Stimulated activated CD8-positive, alpha-beta memory T cell treated with anti-CD3 and anti-CD28 coated beads, Interleukin-2, amount 100 ng/mL, for 48 hours (primary cell): ENCODE results near the gene STC2.

Experiments
- DNase-seq, 2 donors: peaks; one replicate each; pipeline ENCODE4 v3.0.0-alpha.2; 2020; ENCODE audit warnings: low read depth in 2 of 2

The STC2 gene

DNA sequence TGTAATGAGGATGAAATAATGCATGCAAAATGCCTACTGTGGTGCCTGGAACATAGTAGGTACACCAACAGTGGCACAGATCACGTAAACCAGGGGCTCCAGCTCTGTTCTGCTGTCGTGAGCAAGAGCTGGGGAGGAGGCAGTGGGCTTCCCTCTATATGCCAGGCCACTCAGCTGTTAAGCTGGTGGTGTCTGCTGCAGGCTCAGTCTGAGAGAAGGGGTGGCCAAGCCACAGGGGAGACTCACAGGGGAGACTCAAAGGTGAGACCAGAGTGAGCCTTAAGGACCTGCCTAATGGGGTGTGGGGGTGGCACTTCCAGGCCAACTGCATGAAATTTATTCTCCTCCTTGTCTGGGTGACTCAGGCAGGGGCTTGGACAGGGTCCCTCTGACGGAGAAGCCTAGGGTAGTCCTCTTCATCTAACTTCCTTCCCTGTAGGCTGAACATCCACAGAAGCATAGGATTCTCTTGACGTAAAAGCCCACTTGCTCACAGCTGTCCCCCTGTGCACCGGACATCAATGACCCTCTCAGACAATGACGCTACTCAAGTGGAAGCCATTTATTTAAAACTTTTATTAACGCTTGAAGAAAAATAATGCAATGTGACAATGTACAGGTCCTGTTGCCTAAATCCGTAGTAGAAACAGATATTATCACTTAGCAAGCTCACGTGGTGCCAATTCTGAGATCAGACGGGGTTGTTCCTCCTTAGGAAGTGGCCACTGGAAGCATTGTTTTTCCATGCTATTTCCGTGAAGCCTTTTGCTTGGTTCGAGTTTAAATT, 13.9 kb downstream of the STC2 start:
- DNase-seq = no peak

DNA sequence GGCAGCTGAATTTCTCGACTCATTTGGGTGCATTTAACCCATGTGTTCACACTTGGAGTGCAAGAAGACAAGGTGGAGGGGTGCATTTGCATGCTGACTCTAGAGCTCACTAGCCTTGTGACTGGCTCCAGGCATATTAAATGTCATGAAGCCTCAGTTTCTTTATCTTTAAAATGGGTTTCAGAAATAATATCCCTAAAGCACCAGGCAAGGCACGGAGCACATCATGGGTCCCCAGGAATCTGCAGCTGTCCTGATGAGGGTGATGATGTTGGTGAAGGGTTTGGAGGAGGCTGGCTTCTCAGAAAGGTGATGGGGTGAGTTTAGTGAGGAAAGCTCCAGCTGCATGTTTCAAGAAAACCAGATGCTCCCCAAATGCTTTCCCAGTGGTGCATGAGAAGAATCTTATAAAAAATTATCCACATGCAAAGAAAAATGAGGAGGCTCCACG, 14.8 kb downstream of the STC2 start:
- DNase-seq = no peak

DNA sequence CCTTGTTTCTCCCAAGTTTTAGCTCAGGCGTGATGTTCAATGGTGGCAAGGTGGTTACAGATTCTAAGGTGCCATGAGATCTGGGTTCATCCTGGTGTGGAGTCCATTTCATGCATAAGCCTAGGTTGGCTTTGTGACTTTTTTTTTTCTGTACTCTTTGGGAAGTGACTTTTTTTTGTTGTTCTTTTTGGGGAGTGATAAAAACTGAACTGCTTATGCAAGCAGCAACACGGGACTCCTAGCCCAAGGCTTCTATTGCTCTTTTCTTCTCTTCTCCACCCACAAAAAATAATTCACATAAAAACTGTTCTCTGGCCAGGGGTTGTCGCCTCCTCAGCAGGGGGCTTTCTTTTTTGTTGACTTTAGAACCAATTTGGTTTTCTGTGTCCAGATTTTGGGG, 15.4 kb downstream of the STC2 start:
- no peak for DNase-seq

DNA sequence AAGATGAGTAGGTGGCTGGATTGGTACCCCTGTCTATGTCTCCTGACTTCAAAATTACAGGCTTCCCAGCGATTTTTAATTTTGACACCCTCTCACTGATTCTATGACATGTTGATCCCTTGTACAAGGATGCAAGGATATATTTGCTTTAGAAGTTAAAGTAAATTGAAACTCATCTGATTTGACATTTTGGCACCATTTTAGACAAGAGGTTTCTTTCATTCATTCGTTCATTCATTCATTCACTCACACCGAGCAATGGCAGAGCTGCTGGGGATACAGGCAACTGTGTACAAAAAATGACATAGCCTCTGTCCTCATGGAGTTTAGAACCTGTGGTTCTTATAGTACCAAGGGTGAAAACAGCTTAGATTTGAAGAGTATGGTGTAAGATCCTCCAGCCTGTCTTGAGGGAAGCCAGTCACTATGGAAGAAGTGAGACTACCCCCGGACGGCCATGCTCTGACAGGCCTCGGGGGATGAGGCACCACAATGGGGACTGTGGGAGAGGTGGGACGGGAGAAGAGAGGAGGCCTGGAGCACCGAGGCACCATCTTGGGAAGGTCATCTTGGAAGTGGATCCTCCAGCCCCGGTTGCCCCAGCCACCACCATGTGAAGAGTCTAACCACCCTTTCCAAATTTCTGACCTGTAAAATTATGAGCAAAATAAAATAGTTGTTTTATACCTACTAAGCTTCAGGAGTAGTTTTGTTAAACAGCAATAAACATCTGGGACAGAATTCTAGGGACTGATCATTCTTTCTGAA, 16.2 kb downstream of the STC2 start:
- no peak for DNase-seq

DNA sequence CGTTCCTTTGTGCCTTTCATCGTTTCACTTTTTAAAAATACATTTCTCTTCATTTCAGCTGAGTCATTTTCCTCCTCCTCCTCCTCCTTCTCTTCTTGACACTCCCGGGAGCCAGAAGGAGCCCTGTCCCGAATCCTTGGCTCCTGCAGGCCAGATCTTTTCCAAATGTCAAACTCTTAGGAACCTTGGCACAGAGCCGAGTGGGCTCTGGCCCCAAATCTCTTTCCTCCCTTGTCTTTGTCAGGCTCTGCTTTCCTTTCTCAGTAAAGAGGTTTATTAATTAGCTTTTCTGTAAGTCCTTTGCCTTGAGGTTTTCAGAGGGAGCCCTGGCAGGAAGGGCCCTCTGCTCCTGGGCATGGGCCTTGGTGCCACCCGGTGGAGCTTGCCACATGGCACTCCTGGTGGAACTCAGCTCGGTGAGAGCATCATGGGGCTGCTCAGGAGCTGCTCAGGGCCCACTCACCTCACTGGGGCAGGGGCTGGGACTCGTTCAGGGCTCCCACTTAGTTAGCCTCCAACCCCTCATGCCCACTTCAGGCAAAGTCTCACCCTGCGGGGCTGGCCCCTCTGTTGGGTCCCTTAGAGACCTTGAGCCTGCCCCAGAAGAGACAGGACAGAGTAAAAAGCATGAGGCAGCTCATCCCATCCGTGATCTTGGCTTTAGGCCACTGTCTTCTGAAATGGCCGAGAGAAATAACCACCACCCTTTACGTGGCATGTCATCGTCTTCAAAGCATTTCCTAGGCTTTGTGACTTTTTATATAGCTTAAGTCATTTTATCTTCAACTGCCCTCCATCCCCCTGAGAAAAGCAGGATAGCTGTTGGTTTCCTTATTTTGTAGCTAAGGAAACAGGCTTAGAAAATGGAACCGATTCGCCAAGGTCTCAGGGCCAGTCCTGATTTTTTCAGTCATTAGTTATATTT, 17.1 kb downstream of the STC2 start:
- DNase-seq = no peak

DNA sequence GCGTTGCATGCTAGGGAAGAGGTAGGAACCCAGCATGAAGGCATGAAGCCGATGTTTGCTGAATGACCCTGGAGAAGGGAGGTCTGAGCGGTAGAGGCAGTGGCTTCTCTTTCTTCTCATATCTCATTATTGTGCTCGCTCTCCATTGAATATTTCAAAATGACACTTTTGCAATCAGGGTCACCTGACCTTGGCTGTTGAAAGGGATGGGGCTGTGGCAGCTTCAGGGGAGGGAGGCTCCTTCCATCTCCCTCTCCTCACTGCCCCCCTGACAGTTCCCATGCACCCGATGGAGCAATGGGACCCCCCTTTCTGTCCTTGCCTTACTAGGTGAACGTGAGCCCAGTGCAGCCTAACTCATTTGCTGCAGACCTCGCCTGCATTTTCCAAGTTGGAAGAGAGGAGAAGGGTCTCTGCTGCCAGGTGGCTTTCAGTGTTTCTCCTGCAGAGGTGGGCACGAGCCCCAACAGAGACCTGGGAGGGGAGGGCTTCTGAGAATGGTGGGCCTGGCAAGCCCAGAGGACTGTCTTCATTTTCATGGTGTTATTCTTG, 17.9 kb downstream of the STC2 start:
- DNase-seq = no peak

DNA sequence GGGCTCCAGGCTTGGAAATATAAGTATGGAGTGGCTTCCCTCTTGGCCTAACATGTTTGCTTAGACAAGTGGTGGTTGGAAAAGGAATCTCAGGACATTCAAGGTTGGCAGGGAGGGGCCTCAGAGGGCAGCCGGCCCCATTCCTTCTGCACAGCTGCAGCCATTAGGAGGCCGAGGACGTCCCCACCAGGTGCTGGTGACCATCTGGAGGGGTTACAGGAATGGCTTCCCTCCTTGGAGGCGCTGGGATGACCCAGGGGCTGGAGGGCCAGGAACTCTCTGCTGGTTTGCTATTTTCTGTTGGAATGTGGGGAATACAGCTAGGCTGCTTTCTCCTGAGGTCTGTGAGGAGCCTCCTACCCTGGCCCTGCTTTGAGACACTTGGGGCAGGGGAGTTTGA, 18.5 kb downstream of the STC2 start:
- DNase-seq = no peak

DNA sequence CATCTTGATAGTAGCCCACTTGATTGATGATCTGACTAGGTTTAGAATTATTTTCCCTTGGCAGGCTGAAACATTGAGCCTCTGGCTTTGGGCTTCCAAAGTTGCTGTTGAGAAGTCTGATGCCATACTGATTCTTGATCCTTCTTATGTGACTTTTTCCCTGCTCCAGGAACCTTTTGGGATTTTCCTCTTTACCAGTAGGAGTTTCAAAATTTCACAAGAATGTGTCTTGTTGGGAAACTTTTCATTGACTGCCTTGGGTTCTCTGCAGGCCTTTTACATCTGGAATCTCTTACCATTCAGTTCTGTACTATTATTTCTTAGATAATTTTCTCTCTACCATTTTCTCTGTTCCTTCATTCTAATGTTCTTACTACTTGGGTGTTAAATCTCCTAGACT, 20.0 kb downstream of the STC2 start:
- DNase-seq = no peak

DNA sequence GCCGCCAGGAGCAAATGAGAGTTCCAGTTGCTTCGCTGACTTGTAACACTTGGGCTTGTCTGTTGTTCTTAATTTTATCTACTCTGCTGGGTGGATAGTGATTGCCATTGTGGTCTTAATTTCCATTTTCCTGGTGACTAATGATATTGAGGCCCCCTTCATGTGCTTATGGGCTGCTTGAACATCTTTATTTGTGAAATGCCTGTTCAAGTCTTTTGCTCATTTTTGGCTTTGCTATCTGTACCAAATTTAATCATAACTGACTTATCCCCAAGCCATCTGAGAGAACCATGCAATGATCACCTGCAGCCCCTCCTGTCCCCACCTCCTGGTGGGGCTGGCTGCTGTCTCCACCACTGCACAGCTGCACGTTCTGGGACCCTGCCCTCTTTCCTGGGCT, 20.5 kb downstream of the STC2 start:
- DNase-seq = no peak

DNA sequence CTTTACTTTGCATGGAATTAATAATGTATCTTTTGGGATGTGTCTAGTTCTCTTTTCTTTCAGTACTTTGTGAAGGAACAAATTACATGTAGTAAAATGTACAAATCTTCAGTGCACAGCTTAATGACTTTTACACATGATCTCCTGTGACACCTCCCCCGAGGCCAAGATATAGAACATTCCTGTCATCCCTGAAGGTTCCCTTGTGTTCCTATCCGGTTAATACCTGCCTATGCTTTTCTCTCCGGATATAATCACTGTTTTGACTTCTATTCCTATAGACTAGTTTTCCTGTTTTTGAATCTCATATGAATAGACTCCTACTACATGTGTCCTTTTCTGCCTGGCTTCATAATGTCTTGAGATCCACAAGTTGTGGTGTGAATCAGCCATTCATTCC, 21.5 kb downstream of the STC2 start:
- no peak for DNase-seq

DNA sequence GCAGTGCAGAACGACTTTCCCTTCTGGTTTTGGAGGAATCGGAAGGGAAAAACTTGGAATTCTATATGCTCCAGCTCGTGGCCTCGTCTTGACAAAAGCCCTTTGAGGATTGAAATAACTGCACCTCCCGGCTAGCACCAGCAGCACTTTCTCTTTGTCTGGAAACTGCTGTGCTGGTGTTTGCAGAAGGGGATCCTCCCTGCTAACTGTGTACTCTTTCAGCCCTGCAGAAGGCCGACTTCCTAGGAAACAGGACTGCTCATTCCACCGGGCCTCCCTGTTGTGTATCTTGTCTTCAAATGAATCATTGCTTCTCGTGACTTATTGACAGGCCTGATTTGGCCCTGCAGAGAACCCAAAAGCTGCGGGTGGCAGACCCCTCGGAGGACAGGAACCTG, 23.6 kb downstream of the STC2 start:
- DNase-seq = no peak

DNA sequence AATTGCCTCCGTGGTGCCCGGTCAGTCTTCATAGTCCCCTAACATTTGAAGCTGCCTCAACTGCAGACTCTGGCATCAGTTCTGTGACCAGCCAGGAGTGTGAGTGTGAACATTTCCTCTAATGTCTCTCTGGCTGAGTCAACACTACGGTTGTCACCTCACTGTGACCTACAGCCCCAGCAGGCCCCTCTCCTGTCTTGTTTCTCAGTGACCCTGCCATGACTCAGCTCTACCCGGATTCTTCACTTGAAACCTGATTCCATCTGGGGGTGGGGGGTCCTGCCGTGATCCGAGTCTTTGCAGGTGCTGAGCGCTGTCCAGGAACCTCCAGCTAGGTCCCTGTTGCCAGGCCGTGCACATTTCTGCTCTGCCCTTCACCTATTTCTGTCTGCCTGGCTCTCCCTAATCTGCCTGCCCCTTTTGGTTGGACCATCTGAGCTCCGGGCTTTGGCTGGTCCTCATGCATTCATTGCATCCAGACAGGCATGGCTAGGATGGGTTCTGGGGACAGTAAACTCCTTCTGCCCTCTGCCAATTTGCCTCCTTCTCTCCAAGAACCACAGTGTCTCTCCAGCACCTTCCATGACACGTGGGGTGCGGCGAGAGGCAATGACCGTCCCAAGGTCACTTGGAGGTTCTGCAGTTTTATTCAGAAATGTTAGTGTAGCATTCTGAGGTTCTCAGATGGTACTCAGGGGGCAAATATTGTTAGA, 24.2 kb downstream of the STC2 start:
- DNase-seq = no peak

DNA sequence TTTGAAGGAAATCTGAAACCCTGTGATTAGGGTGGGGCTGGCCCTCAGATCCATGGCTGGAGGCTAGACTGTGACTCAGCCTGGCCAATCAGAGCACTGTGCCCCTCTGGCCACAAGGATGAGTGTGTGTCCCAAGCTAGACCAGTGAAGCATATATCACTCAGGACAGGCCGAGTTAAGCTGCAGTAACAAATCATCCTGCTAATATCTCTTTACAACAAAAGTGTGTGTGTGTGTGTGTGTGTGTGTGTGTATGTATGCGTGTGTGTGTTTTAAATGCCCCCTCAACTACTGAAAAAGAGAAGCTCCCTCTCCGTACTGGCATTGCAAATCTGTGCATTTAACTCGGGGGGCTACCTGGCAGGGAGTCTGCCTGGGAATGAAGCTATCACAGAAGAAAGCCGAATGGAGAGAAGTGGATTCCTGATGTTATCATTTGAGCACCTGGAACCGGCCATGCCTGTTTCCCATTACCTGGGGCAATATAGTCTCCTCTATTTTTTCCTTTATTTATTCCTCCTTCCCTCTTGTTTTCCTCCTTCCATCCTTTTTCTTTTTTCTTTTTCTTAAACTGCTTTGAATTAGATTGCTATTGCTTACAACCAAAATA, 25.6 kb downstream of the STC2 start:
- no peak for DNase-seq

DNA sequence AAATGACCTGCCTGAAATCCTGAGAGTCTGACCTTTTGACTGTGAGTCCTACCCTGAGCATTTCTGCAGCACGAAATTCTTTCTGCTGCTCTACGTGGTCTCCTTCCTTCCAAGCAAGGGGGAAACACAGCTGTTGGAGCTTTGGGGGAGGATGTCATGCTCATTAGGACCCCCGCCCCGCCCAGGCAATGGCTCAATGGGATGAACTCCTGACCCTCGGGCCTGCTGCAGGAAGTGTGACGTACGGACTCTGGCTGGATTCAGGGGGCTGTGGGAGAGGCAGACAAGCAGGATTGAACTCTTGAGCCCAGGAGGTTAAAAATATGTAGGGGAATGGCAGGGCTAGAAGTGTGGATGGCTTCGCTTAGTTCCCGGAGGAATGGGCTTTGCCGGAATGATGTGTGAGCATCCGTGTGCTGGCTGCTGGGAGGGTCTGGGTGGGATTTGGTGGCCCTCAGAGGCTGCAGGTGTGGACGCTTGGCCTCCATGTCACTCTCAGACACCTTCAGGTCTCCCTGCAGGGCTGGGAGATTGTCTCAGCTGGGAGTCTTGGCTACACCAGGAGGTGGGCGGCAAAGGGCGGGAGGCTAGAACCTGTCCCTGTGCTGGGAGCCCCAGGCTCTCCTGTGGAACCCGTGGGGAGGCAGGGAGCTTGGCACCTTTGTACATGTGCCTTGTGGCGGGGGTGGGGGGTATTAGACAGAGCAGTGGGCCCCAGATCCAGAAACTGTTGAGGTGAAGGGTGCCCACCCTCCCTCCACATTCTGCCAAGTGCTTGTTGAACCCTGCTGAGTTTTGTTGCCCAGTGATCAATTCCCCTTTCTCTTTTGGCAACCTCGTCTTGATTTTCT, 26.3 kb downstream of the STC2 start:
- no peak for DNase-seq

DNA sequence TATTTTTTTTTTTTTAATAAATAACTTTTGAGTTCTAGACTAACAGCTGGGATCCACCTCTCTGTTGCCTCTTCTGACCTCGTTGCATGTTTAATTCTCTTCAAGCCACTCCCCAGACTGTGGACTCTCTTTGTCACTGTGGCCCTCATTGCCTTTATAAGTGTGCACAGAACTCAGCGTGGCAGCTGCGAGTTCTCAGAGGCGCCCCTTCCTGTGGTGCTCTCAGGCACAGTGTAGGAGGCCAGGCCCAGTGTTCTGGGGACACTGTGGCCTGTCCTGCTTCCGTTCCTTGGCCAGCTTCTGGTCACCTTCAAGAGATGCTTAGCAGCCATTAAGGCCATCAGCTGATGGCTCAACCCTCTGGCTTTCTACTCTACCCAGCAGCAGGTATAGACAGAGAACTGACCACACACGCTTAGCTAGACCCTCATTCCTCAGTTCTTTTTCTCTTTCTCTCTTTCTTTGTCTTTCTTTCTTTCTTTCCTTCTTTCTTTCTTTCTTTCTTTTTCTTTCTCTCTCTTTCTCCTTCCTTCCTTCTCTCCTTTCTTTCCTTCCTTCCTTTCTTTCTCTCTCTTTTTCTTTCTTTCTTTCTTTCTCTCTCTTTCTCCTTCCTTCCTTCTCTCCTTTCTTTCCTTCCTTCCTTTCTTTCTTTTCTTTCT, 27.7 kb downstream of the STC2 start:
- no peak for DNase-seq

DNA sequence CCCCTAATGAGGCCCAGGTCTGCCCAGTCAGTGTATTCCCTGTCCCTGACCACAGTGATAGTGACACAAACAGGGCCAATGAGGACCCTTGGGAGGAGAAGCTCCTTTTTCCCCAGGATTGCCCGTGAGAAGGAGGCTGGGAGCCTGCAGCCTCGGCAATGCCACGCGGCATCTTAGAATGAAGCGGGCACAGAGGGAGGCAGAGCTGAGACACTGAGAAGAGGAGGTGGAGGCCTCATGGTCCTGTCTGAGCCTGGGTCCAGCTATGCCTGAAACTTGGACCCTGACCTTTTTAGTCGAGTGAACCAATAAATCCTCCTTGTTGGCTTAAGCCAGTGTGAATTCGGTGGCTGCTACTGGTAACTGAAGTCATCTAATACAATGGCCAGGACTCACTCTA, 28.4 kb downstream of the STC2 start:
- no peak for DNase-seq

DNA sequence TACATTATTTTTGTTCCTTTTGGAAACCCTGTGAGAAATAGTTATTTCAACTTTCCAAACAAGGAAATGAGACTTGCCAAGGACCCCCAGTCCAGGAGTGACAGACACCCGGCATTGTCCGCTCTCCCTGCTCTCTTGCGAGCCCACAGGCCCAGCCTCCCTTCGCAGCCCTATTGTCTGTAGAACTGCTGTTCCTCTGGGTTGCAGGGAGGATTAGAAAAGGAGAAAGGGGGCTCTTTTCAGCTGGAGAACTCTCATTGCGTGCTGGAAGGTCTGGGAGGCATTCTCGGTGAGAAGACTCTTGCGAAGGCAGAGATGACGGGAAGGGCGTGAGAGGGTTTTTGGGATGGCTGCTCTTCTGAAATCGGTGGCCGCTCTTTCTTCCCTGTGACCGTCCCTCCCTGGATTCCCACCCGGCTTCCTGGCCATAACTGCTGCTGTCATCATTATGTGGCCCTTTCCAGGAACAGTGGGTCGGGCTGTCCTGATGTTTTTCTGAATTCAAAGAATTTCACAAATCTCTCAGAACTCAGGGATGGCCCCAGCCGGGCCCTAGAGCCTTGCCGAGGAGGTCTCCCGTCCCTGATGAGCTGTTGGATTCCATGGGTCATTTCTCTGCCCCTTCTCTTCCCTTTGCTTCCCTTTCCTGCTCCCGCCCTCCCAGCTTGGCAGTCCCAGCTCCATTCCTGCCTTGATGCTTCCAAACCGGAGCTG, 29.8 kb downstream of the STC2 start:
- DNase-seq = no peak

DNA sequence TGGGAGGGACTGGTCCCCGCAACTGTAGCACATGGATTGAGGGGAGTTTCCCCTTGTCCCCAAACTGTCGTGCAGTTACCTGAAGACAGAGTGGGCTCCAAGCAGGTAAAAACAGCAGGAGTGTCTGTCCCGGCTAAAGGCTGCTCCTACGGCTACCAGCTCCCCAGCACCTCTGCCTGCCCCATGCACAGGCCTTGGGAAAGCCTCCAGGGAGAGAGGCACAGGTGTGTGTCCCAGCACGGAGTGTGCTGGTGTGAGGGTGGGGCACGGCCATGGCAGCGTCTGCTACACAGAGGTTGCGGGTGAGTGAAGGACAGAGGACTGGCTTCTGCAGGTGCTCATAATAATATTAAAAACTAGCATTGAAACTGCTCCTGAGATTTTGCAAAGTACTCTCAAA, 30.4 kb downstream of the STC2 start:
- no peak for DNase-seq
